ENCODE measurements around the gene CTAG1B. TPM values are rescaled to one million over a fixed set of nuclear protein-coding genes. Genes with fewer than 3 reads are reported as not detected.

The CTAG1B gene
- total RNA-seq (2022; extraction: Qiagen RNA extraction; ENCODE audit: low read depth), result not detected in 5 replicates

DNA sequence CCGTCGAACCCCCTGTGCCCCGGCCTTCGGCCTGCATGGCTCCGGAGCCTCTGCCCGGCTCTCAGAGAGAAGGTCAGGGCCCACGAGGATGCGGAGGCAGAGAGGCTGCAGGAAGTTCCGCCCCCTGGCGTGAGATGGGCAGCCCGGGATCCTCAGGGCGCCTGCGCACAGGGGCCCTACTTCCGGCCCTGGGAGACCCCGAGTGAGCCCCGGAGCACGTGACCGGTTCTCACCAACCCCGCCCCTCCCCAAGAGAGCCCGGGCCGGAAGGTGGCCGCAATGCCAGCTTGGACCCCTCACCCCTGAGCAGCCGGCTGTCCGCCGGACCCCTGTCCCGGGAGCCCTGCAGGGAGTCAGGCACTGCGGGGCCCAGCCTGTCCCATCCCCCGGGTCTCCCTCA, at the start of gene CTAG1B:
CTAG1B (minus strand) TSS at position 101 of the 400 bp plus-strand sequence; CDS start at position 37, 64 bp downstream.

DNA sequence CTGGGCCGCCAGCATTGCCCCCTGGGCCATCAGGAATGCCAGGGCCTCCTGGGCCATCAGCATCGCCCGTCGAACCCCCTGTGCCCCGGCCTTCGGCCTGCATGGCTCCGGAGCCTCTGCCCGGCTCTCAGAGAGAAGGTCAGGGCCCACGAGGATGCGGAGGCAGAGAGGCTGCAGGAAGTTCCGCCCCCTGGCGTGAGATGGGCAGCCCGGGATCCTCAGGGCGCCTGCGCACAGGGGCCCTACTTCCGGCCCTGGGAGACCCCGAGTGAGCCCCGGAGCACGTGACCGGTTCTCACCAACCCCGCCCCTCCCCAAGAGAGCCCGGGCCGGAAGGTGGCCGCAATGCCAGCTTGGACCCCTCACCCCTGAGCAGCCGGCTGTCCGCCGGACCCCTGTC, 34.3 kb upstream of the CTAG1B start, which contains the start of gene CTAG2:
CTAG2 (minus strand) TSS at position 167 of the 400 bp plus-strand sequence; CDS start at position 103, 64 bp downstream.

DNA sequence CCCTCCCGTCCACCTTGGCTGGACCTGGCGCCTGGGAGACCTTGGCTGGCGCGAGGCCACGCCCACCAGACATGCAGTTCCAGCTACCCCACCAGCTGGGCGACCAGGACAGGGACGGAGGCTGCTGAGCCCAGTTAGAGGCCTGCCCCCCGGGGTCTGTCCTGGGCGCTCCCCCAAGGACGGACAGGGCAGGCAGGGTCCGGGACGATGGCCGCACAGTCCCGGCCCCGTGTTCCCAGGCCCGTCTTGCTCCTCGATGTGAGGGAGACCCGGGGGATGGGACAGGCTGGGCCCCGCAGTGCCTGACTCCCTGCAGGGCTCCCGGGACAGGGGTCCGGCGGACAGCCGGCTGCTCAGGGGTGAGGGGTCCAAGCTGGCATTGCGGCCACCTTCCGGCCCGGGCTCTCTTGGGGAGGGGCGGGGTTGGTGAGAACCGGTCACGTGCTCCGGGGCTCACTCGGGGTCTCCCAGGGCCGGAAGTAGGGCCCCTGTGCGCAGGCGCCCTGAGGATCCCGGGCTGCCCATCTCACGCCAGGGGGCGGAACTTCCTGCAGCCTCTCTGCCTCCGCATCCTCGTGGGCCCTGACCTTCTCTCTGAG, 34.4 kb downstream of the CTAG1B start, which contains the start of gene CTAG1A:
CTAG1A (plus strand) TSS at position 549 of the 599 bp plus-strand sequence. CDS start 74 bp downstream, outside the sequence.

Other genes with a start within 250 kb of the CTAG1B start
- 1,086 to 1,787 TPM (median 1,647 TPM) in 5 replicates for gene FLNA, start 244.6 kb downstream of the CTAG1B start, total RNA-seq (2022; extraction: Qiagen RNA extraction; ENCODE audit: low read depth)
- gene EMD, start 240.0 kb downstream of the CTAG1B start, total RNA-seq (2022; extraction: Qiagen RNA extraction; ENCODE audit: low read depth), result 129 to 165 TPM (median 156 TPM) in 5 replicates
- gene RPL10, start 220.9 kb downstream of the CTAG1B start, total RNA-seq (2022; extraction: Qiagen RNA extraction; ENCODE audit: low read depth), result 4,540 to 5,428 TPM (median 5,078 TPM) in 5 replicates
- 21.0 to 37.2 TPM (median 29.7 TPM) in 5 replicates for gene DNASE1L1, start 210.0 kb downstream of the CTAG1B start, total RNA-seq (2022; extraction: Qiagen RNA extraction; ENCODE audit: low read depth)
- 27.8 to 42.7 TPM (median 37.9 TPM) in 5 replicates for gene TAFAZZIN, start 207.7 kb downstream of the CTAG1B start, total RNA-seq (2022; extraction: Qiagen RNA extraction; ENCODE audit: low read depth)
- 63.7 to 111 TPM (median 109 TPM) in 5 replicates for gene ATP6AP1, start 190.6 kb downstream of the CTAG1B start, total RNA-seq (2022; extraction: Qiagen RNA extraction; ENCODE audit: low read depth)
- gene GDI1, start 182.1 kb downstream of the CTAG1B start, total RNA-seq (2022; extraction: Qiagen RNA extraction; ENCODE audit: low read depth), result 77.9 to 119 TPM (median 111 TPM) in 5 replicates
- 99.3 to 131 TPM (median 117 TPM) in 5 replicates for gene FAM50A, start 175.1 kb downstream of the CTAG1B start, total RNA-seq (2022; extraction: Qiagen RNA extraction; ENCODE audit: low read depth)
- 5.9 to 24.3 TPM (median 12.7 TPM) in 5 replicates for gene PLXNA3, start 161.0 kb downstream of the CTAG1B start, total RNA-seq (2022; extraction: Qiagen RNA extraction; ENCODE audit: low read depth)
- 38.8 to 73.0 TPM (median 64.3 TPM) in 5 replicates for gene LAGE3, start 140.0 kb downstream of the CTAG1B start, total RNA-seq (2022; extraction: Qiagen RNA extraction; ENCODE audit: low read depth)
- gene UBL4A, start 132.7 kb downstream of the CTAG1B start, total RNA-seq (2022; extraction: Qiagen RNA extraction; ENCODE audit: low read depth), result 53.0 to 75.0 TPM (median 69.6 TPM) in 5 replicates
- gene SLC10A3, start 128.7 kb downstream of the CTAG1B start, total RNA-seq (2022; extraction: Qiagen RNA extraction; ENCODE audit: low read depth), result 24.7 to 44.4 TPM (median 43.2 TPM) in 5 replicates
- gene FAM3A, start 103.0 kb downstream of the CTAG1B start, total RNA-seq (2022; extraction: Qiagen RNA extraction; ENCODE audit: low read depth), result 27.7 to 49.1 TPM (median 46.5 TPM) in 5 replicates
- 1,245 to 1,640 TPM (median 1,501 TPM) in 5 replicates for gene G6PD, start 72.4 kb downstream of the CTAG1B start, total RNA-seq (2022; extraction: Qiagen RNA extraction; ENCODE audit: low read depth)
- gene IKBKG, start 71.7 kb downstream of the CTAG1B start, total RNA-seq (2022; extraction: Qiagen RNA extraction; ENCODE audit: low read depth), result 30.5 to 46.4 TPM (median 42.7 TPM) in 5 replicates
- not detected in 5 replicates for gene CTAG1A, start 34.1 kb downstream of the CTAG1B start, total RNA-seq (2022; extraction: Qiagen RNA extraction; ENCODE audit: low read depth)
- gene CTAG2, start 34.3 kb upstream of the CTAG1B start, total RNA-seq (2022; extraction: Qiagen RNA extraction; ENCODE audit: low read depth), result not detected in 5 replicates
- gene GAB3, start 131.8 kb upstream of the CTAG1B start, total RNA-seq (2022; extraction: Qiagen RNA extraction; ENCODE audit: low read depth), result 0.21 to 1.9 TPM (median 0.70 TPM) in 5 replicates
- gene DKC1, start 143.6 kb upstream of the CTAG1B start, total RNA-seq (2022; extraction: Qiagen RNA extraction; ENCODE audit: low read depth), result 153 to 244 TPM (median 171 TPM) in 5 replicates
- gene MPP1, start 186.2 kb upstream of the CTAG1B start, total RNA-seq (2022; extraction: Qiagen RNA extraction; ENCODE audit: low read depth), result 17.2 to 18.6 TPM (median 17.3 TPM) in 5 replicates
- gene SMIM9, start 215.4 kb upstream of the CTAG1B start, total RNA-seq (2022; extraction: Qiagen RNA extraction; ENCODE audit: low read depth), result not detected in 5 replicates

All from A549 treated with ZK216348 at 1 μM for 4 hours (cell line).